ENCODE measurements around the gene L3MBTL4.
A peak's percentile ranks its signal among the peaks of the same experiment; 100 is the strongest.

Gene L3MBTL4

GRCh38 chr18:6327895-6328620 lies 86.7 kb downstream of the L3MBTL4 start:
- Histone ChIP-seq H3K4me3 (ENCODE audit: low read depth in 1 of 2, low read length in 2 of 2) (no peak overlapping the region), H3K27me3 (ENCODE audit: low read depth, low read length) (no peaks in the 10 kb centered on the region), H3K4me1 (ENCODE audit: control insufficient read depth in 1 of 2, insufficient read depth in 2 of 2, low read length in 2 of 2) (no peaks in the 10 kb centered on the region), H3K36me3 (ENCODE audit: control insufficient read depth in 1 of 2, insufficient read depth in 2 of 2, low read length in 2 of 2) (peaks cover 0 to 7% of the 10 kb centered on the region in 2 donors), H3K9me3 (ENCODE audit: control insufficient read depth in 1 of 2, low read length in 2 of 2) (peaks cover 3 to 15% of the 10 kb centered on the region in 2 donors), H3K27ac (ENCODE audit: low read length) (no peak overlapping the region)

DNA sequence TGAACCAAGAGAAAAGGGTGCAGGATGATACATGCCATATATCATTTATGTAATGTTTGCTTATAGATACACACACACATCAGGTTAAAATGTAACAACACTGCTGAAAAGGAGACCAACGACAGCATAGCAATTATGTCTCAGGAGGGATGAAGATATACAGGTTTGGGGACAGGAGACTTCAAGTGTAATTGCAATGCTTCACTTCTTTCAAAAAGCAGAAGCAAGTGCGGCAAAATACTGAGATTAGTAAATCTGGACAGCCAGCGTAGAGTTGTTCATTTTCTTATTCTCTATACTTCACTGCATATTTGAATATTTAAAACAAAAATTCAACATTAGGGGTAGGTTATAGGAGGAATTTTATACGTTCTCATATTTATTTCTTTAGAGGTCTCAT lies 87.2 kb downstream of the L3MBTL4 start:
- peaks cover 3 to 17% of the 10 kb centered on the region in 2 donors for H3K9me3 ChIP-seq (ENCODE audit: control insufficient read depth in 1 of 2, low read length in 2 of 2)

GRCh38 chr18:6326566-6326965 lies 88.1 kb downstream of the L3MBTL4 start:
- H3K27me3 ChIP-seq (ENCODE audit: low read depth, low read length), result no peaks in the 10 kb centered on the region
- H3K9me3 ChIP-seq (ENCODE audit: control insufficient read depth in 1 of 2, low read length in 2 of 2), result peaks cover 3 to 19% of the 10 kb centered on the region in 2 donors
- no peaks in the 10 kb centered on the region for H3K4me1 ChIP-seq (ENCODE audit: control insufficient read depth in 1 of 2, insufficient read depth in 2 of 2, low read length in 2 of 2)
- peaks cover 0 to 7% of the 10 kb centered on the region in 2 donors for H3K36me3 ChIP-seq (ENCODE audit: control insufficient read depth in 1 of 2, insufficient read depth in 2 of 2, low read length in 2 of 2)
- H3K27ac ChIP-seq (ENCODE audit: low read length), result no peak overlapping the region
- H3K4me3 ChIP-seq (ENCODE audit: low read depth in 1 of 2, low read length in 2 of 2), result no peak overlapping the region

More for the DNA sequence above, 87.2 kb downstream of the L3MBTL4 start:
- Histone ChIP-seq H3K4me1 (ENCODE audit: control insufficient read depth in 1 of 2, insufficient read depth in 2 of 2, low read length in 2 of 2) (no peaks in the 10 kb centered on the region), H3K27me3 (ENCODE audit: low read depth, low read length) (no peaks in the 10 kb centered on the region), H3K4me3 (ENCODE audit: low read depth in 1 of 2, low read length in 2 of 2) (no peak overlapping the region), H3K36me3 (ENCODE audit: control insufficient read depth in 1 of 2, insufficient read depth in 2 of 2, low read length in 2 of 2) (peaks cover 0 to 7% of the 10 kb centered on the region in 2 donors), H3K27ac (ENCODE audit: low read length) (no peak overlapping the region)

DNA sequence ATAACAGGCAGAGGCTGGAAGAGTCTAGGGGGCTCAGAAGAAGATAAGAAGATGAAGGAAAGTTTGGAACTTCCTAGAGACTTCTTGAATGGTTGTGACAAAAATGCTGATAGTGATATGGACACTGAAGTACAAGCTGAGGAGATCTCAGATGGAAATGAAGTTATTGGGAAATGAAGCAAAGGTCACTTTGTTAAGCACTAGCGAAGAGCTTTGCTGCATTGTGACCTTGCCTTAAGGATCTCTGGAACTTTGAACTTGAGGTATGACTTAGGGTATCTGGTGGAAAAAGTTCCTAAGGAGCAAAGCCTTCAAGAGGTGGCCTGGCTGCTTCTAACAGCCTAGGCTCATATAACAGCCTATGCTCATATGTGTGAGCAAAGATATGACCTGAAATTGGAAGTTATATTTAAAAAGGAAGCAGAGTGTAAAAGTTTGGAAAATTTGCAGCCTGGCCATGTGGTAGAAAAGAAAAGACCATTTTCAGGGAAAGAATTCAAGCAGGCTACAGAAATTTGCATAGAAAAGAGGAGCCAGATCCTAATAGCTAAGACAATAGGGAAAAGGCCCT lies 91.3 kb downstream of the L3MBTL4 start:
- Histone ChIP-seq H3K36me3 (ENCODE audit: control insufficient read depth in 1 of 2, insufficient read depth in 2 of 2, low read length in 2 of 2) (peaks cover 0 to 7% of the 10 kb centered on the region in 2 donors), H3K4me1 (ENCODE audit: control insufficient read depth in 1 of 2, insufficient read depth in 2 of 2, low read length in 2 of 2) (no peaks in the 10 kb centered on the region), H3K4me3 (ENCODE audit: low read depth in 1 of 2, low read length in 2 of 2) (peak overlapping the region in 1 of 2 donors; percentile 20), H3K27me3 (ENCODE audit: low read depth, low read length) (no peaks in the 10 kb centered on the region), H3K27ac (ENCODE audit: low read length) (no peak overlapping the region), H3K9me3 (ENCODE audit: control insufficient read depth in 1 of 2, low read length in 2 of 2) (peaks cover 3 to 21% of the 10 kb centered on the region in 2 donors)

GRCh38 chr18:6315517-6316331 lies 99.0 kb downstream of the L3MBTL4 start:
- Histone ChIP-seq H3K27ac (ENCODE audit: low read length) (no peak overlapping the region), H3K4me1 (ENCODE audit: control insufficient read depth in 1 of 2, insufficient read depth in 2 of 2, low read length in 2 of 2) (no peaks in the 10 kb centered on the region), H3K4me3 (ENCODE audit: low read depth in 1 of 2, low read length in 2 of 2) (peak overlapping the region in 1 of 2 donors; percentile 2), H3K9me3 (ENCODE audit: control insufficient read depth in 1 of 2, low read length in 2 of 2) (no peaks in the 10 kb centered on the region), H3K27me3 (ENCODE audit: low read depth, low read length) (no peaks in the 10 kb centered on the region), H3K36me3 (ENCODE audit: control insufficient read depth in 1 of 2, insufficient read depth in 2 of 2, low read length in 2 of 2) (no peaks in the 10 kb centered on the region)

DNA sequence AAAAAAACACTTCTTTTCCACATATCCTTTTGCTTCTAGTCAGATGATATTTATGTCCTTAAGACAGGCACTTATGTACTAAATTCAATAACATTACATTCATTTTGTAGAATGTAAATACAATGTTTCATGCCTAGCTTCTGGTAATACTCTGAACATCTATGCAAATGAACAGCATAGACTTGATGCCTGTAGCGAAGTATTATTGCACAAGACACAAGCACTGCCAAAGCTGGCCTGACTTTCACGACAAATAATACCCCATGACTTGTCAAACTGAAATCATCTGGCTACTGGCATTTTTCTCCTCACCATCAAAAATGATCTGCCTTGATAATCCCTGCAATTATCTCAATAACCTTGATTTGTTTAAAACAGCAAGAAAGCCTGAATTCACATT lies 101.3 kb downstream of the L3MBTL4 start:
- no peaks in the 10 kb centered on the region for H3K27me3 ChIP-seq (ENCODE audit: low read depth, low read length)
- no peaks in the 10 kb centered on the region for H3K9me3 ChIP-seq (ENCODE audit: control insufficient read depth in 1 of 2, low read length in 2 of 2)
- no peak overlapping the region for H3K27ac ChIP-seq (ENCODE audit: low read length)
- H3K4me1 ChIP-seq (ENCODE audit: control insufficient read depth in 1 of 2, insufficient read depth in 2 of 2, low read length in 2 of 2), result no peaks in the 10 kb centered on the region
- no peak overlapping the region for H3K4me3 ChIP-seq (ENCODE audit: low read depth in 1 of 2, low read length in 2 of 2)
- no peaks in the 10 kb centered on the region for H3K36me3 ChIP-seq (ENCODE audit: control insufficient read depth in 1 of 2, insufficient read depth in 2 of 2, low read length in 2 of 2)

- no peak overlapping the region for H3K4me3 ChIP-seq (ENCODE audit: low read depth in 1 of 2, low read length in 2 of 2)
- H3K4me1 ChIP-seq (ENCODE audit: control insufficient read depth in 1 of 2, insufficient read depth in 2 of 2, low read length in 2 of 2), result no peaks in the 10 kb centered on the region
- H3K27me3 ChIP-seq (ENCODE audit: low read depth, low read length), result no peaks in the 10 kb centered on the region
- no peaks in the 10 kb centered on the region for H3K36me3 ChIP-seq (ENCODE audit: control insufficient read depth in 1 of 2, insufficient read depth in 2 of 2, low read length in 2 of 2)
- H3K27ac ChIP-seq (ENCODE audit: low read length), result no peak overlapping the region
- H3K9me3 ChIP-seq (ENCODE audit: control insufficient read depth in 1 of 2, low read length in 2 of 2), result no peaks in the 10 kb centered on the region
Observed at GRCh38 chr18:6311456-6312215, 103.1 kb downstream of the L3MBTL4 start.

- H3K27ac ChIP-seq (ENCODE audit: low read length), result no peak overlapping the region
- H3K27me3 ChIP-seq (ENCODE audit: low read depth, low read length), result no peaks in the 10 kb centered on the region
- no peaks in the 10 kb centered on the region for H3K9me3 ChIP-seq (ENCODE audit: control insufficient read depth in 1 of 2, low read length in 2 of 2)
- H3K4me1 ChIP-seq (ENCODE audit: control insufficient read depth in 1 of 2, insufficient read depth in 2 of 2, low read length in 2 of 2), result no peaks in the 10 kb centered on the region
- no peak overlapping the region for H3K4me3 ChIP-seq (ENCODE audit: low read depth in 1 of 2, low read length in 2 of 2)
- H3K36me3 ChIP-seq (ENCODE audit: control insufficient read depth in 1 of 2, insufficient read depth in 2 of 2, low read length in 2 of 2), result no peaks in the 10 kb centered on the region
Observed at GRCh38 chr18:6310714-6311113, 104.0 kb downstream of the L3MBTL4 start.

- no peaks in the 10 kb centered on the region for H3K9me3 ChIP-seq (ENCODE audit: control insufficient read depth in 1 of 2, low read length in 2 of 2)
- H3K36me3 ChIP-seq (ENCODE audit: control insufficient read depth in 1 of 2, insufficient read depth in 2 of 2, low read length in 2 of 2), result peaks cover 0 to 4% of the 10 kb centered on the region in 2 donors
- H3K4me1 ChIP-seq (ENCODE audit: control insufficient read depth in 1 of 2, insufficient read depth in 2 of 2, low read length in 2 of 2), result no peaks in the 10 kb centered on the region
- H3K27me3 ChIP-seq (ENCODE audit: low read depth, low read length), result no peaks in the 10 kb centered on the region
- H3K4me3 ChIP-seq (ENCODE audit: low read depth in 1 of 2, low read length in 2 of 2), result no peak overlapping the region
- H3K27ac ChIP-seq (ENCODE audit: low read length), result no peak overlapping the region
Observed at GRCh38 chr18:6297875-6298274, 116.8 kb downstream of the L3MBTL4 start.

DNA sequence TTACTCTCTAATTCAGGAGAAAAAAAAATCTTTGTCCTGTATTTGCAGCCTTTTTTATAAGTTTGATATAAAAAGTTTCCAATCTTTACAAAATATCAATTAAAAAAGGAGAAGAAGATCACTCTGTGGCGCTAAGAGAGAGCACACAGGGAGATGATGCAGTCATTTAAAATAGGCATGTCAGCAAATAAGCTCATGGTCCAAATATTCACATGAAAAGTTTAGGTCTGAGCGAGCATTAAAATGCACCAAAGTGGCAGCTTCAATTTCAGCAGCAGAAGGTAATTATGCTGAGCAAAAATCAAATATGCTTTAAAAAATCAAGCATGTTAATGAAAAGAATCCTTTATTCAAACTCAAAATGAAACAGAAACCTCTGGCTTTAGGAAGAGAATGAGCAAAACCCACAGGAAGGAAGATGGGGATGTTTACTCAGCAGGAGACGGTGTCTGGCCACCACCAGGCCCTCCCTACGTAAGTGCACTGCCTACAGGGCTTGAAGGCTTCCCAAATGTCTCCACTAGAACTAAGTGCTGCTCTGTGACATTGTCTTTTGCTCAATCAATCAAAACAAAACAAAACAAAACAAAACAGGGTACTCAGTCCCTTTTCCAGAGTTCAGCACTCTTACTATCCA lies 120.4 kb downstream of the L3MBTL4 start:
- peak overlapping the region in 1 of 2 donors; percentile 9 for H3K4me3 ChIP-seq (ENCODE audit: low read depth in 1 of 2, low read length in 2 of 2)
- H3K4me1 ChIP-seq (ENCODE audit: control insufficient read depth in 1 of 2, insufficient read depth in 2 of 2, low read length in 2 of 2), result no peaks in the 10 kb centered on the region
- no peak overlapping the region for H3K27ac ChIP-seq (ENCODE audit: low read length)
- no peaks in the 10 kb centered on the region for H3K9me3 ChIP-seq (ENCODE audit: control insufficient read depth in 1 of 2, low read length in 2 of 2)
- no peaks in the 10 kb centered on the region for H3K27me3 ChIP-seq (ENCODE audit: low read depth, low read length)
- H3K36me3 ChIP-seq (ENCODE audit: control insufficient read depth in 1 of 2, insufficient read depth in 2 of 2, low read length in 2 of 2), result no peaks in the 10 kb centered on the region

Data from muscle layer of duodenum (tissue), 2 donors.